H4 (cell line): Measurements from ENCODE around the gene CAMKMT. TPM values are rescaled to one million over a fixed set of nuclear protein-coding genes. Genes with fewer than 3 reads are reported as not detected.

Source experiments
- DNase-seq: peaks from one replicate; pipeline ENCODE4 v3.0.0-alpha.2; 2015; ENCODE audit warnings: low spot score
- total RNA-seq: library from RNA; depleted of rRNA; stranded (reverse); fragments of >200 nt; shearing (Covaris generic); gene quantifications from 2 replicates; pipeline ENCODE4 v1.2.3, GENCODE V29; 2014

The CAMKMT gene
- total RNA-seq, 1 experiment from 2014 or later = 4.5 TPM

DNA sequence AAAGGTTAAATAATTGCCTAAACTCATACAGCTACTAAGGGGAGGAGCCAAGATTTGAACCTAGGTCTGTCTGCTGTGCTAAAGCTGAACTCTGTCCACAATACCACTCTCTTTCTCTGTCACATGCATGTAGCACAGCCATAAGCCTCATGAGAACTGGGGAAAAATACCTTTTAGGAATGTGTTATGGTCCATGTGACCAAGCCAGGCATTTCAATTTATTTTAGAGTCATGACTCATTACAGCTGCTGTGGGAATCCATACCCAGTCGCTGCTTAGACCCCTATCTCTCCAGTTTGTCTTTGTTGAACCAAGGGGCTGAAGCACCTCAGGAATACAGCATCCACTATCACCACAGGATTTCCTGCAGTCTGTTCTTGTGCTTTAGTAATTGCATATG, 379.8 kb downstream of the CAMKMT start:
- DNase-seq = peak; percentile 18

DNA sequence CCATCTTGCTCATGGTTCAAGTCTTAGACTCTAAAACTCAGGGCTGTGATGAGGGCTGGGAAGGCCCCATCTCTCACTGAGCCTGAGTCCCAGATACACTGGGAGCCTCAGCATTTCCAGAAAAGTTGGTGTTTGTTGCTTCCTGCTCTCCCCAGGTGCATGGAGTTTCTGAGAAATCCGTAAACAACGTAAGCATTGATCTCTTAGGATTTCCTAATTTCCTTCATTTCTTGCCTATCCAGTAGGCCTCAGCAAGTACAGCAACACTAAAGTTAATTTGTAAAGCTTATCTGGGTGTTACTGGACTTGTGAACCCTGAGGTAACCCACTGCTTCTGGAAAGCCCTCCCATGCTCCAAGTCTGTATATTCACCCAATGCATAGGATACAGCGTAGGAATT, 380.3 kb downstream of the CAMKMT start:
- DNase-seq = no peak

DNA sequence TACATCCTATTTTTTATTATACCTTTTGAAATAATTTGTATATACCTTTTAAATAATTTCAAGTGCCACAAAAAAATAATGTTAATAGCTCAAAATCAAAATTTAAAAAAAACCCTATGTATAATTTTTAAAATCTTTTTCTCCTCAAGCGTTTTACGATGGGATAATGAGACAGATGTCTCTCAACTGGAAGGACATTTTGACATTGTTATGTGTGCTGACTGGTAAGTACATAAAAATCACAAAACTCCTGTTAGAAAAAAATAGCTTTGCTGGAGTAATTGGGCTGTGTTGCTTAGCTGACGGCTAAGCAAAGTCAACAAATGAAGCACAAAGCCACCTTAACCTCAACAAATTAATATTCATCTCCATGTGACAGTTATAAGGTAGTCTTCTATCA, 381.7 kb downstream of the CAMKMT start:
- DNase-seq = no peak

DNA sequence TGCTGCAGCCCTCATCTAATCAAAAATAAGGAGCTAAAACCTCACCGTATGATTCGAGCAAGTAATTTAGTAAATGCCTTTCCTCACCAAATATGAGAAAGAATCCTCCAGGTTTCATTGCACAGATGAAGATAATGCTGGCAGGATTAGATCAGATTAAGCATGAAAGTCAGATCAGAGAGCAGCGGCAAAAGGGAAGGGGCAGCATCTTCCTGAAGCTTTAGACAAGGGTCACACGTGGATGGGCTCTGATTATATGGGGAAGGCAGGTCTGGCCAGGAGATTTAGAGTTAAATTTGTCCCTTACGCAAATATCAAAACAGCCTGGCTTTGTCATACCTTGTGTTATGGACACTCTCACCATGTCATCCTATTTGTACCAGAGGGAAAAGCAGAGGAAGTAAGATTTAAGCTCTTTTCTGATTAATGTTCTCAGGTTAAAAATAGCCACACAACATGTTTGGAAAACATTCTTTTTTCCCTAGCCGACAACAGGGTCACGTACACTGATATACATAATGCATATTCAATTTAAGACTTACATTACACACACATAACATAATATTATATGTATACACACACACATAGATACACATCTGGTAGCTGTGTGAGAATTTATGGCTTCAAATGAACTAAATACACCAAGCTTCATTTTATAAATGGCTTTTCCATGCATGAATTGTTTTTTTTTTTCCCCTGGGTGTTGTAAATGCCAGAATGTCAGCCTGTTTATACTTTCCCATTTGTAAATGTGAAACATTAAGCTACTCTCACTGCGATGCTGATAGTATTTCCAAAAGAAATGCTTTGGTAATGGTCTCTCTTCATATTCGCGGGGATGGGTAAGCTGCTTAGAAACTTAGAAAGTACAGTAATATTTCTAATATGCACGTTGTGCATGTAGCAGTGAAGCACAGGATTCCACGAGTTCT, 383.5 kb downstream of the CAMKMT start:
- DNase-seq = no peak

DNA sequence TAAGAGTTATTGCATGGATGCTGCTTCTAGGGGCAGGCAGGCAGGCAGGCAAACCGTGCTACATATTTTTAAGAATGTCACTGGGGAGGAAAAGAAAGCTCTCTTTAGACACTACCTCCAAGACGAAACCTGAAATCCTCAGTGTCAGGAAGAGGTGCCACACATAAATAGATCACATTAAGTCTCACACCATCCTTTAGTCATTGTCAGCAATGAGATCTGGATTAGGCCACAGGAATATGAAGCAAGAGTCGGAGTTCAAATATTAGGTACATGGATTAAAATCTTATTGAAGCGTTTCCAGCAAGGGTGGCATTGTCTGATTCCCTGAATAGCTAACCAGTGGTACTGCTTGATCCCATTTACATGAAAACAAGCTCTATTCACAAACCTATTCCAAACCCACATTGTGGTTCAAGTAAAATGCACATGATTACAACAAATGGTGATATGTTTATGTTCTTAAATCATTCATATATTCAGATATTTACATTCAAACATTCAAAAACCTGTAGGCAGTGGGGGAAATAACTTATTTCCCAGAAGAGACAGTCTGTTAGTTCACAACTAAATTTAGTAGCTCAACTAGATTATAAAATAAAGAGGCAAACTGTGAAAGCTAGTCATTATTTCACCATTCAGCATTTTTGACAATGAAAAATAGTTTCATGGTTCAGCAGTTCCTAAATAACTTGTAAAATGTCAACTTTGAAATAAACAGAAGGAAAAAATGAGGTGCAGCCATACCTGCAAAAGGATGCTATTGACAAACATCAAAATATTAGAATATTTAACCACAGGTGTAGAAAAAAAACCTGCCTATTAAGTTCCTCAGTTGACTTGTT, 384.4 kb downstream of the CAMKMT start:
- DNase-seq = no peak

DNA sequence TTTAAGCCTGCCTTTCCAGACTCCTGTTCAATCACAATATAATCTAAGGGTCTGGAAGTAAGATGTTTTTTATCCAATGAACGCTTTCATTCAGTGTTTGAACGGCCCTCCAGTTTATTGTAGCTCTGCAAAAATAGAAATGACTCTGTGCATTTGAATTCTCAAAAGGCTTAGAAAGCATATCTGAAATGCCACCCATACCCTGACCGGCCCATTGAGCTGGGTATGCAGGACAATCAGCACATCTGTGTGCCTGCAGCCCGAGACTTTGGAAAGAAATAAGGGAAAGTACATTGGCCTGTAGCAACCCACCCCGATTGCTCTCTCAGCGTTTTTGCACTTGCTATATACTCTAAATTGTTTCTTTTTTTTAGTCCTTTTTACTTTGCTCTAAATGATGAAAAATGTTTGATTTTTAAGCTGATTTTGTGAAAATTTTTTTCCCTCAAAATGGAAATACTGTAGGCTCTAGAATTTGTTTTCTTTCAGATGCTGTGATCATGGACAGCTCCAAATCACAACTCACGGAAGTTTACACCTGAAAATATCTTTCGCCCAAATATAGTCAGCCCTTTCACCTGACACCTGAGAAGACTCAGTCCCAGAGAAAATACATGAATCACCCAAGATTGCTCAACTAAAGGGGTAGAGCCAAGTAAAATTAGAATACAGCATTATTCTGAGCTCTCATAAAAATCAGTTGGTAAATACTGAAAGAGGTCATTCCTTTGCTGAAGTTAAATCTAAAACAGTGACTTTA, 385.3 kb downstream of the CAMKMT start:
- no peak for DNase-seq

DNA sequence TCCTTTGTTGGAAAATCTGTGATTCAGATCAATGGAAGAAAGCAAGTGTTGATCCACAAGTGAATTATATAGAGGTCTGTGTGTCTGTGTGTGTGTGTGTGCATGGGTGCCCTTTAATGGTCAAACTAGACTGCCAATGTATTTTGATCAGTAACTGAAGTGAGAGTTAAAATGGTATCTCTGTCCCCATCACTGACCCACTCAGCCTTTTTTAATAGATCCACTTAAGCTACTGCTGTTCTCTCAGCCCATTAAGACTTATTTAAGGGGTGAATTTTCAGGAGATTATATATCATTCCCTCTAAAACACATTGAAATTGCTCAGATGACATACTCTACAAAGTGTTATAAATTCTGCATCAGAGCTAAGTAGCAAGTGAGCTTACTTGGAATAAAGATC, 386.0 kb downstream of the CAMKMT start:
- no peak for DNase-seq

DNA sequence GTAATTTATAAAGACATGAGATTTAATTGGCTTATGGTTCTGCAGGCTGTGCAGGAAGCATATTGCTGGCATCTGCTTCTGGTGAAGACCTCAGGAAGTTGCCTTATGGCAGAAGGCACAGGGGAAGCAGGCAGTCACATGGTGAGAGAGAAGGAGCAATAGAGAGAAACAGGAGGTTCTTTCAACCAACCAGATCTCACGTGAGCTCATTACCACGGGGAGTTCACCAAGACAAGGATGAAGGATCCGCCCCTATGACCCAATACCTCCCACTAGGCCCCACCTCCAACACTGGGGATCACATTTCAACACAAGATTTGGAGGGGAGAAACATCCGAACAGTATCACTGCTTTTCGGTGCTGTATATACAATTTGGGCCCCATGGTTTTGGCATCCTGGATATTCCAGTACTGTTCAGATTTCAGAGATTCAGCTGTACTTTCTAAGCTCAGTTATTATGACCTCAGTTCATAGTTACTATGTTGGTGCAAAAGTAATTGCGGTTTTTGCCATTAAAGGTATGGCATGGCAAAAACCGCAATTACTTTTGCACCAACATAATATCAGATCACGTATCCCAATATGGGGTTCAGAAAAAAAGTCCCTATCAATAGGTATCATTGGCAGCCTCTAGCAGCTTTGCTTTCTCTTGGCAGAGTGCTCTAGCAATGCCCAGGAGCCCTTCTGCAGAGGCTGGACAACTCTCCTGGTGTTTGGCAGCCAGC, 390.2 kb downstream of the CAMKMT start:
- peak; percentile 51 for DNase-seq

DNA sequence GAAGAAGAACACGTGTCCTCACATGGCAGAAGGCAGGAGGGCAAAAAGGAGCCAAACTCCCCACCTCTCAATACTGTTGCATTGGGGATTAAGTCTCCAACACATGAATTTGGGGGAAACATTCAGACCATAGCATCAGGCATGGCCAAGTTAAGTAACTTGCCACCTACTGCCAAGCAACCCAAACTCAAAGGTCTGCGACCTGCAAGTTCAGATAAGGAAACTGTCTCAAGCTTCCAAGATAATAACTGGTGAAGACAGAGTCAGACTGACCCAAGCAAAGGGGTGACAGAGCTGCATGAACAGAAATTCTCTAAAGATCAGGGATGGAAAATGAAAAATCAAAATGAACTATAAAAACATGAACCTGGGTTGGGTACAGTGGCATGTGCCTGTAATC, 391.0 kb downstream of the CAMKMT start:
- no peak for DNase-seq

DNA sequence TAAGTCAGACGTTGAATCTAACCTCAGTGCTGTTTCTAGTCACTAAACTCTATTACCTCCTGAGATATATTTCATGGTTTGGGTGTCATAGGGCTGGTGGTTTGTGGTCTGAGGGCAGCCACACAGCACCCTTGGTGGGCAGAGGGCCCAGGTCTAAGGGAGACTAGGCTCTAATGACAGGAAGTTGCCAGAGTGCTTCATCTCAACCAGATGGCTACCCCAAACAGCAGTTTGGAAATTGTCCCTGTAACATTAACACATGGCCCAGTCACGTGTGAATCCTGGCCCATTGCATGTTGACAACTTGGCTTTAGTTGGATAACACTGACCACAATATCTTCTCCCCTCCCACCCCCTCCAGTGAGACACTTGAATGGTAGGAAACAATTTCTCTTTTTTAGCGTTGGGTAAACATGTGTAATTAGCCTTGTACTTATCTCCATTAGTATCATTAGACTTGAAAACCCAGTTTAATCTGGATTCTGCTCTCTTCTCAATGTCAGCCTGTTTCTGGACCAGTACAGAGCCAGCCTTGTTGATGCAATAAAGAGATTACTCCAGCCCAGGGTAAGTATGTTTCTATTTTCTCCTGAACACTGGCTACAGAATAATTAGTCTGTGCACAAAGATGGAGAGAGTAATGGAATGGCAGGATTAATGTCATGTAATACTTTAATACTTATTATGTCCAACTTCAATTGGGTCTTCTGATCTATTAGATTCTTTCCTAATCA, 392.0 kb downstream of the CAMKMT start:
- DNase-seq = peak; percentile 97

DNA sequence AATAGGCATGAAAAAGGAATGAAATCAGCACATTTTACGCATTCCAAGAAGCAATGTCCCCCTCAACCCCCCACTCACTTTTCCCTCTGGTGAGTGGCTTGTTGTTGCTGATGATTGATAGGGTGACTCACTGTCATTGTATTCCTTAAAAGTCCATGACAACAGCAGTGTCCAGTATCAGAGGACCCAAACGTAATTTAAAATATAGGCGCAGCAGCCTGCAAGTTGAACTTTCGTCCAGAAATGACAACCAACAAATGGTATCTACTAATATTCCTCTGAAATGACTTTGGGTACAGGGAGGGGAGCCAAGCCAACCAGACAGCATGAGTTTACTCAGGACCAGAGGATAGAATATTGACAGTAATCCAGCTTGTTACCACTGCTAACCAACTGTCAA, 396.8 kb downstream of the CAMKMT start:
- DNase-seq = no peak

DNA sequence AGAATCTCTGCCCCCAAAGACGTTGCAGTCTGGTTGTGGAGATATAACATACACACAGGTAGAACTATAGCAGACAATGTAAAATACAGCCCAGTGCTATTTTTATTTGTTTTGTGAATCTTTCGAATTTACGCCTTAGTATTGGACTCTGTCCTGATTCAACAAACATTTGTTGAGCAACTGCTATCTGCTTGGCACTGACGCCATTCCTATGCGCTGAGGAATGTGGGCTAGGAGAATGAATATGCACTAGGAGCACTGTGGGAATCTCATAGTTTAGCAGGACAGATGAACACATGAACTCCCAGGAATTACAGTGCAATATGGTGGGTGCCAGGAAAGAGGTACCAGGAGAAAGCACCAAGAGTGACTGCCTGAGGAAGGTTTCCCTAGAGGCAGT, 398.1 kb downstream of the CAMKMT start:
- no peak for DNase-seq

DNA sequence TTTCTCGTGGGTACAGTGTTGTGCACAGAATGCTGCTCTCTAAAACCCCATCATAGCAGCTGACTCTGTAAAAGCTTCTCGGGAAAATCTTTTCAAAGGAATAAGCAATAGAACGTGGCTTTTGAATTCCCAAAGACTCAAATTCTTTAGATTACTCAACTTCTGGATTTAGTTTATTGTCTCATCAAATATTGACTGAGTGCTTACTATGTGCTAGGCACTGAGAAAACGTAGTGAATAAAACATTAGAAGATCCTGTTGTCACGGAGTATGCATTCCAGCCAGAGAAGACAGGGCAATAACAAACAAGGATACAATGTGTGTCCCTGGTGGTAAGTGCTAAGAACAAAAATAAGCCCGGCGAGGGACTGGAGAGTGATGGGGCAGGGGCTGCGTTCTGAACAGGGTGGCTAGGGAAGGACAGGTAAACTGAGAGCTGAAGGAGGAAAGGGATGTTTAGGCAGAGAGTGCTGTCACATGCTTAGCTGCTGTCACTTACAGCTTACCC, 401.6 kb downstream of the CAMKMT start:
- DNase-seq = no peak

DNA sequence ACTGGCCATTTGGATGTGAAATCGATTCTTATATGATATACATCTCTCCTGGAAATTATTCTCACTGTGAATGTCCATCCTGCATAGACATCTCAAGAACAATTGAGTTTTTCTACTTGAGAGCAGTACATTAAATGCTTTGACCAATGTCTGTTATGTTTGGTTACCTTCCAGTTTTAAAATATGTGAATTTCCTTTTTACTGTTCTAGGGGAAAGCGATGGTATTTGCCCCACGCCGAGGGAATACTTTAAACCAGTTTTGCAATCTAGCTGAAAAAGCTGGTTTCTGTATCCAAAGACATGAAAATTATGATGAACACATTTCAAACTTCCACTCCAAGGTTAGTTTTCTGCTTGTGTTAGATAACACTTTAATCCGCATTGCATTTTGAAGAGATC, 404.5 kb downstream of the CAMKMT start:
- DNase-seq = no peak

DNA sequence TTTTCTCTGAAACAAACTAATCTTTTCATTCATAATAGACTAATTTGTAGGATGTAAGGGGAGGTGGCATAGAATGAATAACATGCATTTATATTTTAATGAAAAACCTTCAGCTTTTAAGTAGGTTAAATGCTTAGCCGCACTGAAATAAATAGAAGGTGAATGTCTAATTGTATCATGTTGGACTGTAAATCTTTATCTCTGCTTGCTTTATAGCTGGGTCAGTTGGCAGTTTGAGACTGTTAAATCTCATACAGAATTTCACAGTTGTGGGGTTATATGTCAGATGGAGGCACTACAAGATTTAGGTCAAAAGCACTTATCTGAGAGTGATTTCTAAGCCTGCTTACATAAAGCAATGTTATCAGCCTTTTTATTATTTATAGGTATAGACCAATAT, 405.0 kb downstream of the CAMKMT start:
- DNase-seq = no peak

DNA sequence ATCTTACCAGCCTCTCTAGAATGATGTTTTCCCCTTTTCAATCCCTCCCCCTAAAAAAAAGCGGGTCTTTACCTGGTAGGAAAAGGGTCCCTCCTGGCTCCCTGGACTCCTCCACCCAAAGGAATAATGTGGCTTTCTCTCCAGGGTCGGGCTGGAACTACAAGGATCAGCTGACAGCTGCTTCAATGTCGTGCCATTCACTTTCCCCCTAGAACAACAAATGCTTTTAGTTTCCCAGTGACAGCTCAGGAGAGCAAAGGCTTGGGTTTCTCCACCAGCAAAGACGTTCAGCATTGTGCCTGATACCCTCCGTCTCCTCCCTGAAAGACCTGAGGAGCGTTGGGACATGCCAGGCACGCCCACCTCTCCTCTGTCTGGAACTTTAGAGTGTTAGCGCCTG, 405.9 kb downstream of the CAMKMT start:
- DNase-seq = no peak

DNA sequence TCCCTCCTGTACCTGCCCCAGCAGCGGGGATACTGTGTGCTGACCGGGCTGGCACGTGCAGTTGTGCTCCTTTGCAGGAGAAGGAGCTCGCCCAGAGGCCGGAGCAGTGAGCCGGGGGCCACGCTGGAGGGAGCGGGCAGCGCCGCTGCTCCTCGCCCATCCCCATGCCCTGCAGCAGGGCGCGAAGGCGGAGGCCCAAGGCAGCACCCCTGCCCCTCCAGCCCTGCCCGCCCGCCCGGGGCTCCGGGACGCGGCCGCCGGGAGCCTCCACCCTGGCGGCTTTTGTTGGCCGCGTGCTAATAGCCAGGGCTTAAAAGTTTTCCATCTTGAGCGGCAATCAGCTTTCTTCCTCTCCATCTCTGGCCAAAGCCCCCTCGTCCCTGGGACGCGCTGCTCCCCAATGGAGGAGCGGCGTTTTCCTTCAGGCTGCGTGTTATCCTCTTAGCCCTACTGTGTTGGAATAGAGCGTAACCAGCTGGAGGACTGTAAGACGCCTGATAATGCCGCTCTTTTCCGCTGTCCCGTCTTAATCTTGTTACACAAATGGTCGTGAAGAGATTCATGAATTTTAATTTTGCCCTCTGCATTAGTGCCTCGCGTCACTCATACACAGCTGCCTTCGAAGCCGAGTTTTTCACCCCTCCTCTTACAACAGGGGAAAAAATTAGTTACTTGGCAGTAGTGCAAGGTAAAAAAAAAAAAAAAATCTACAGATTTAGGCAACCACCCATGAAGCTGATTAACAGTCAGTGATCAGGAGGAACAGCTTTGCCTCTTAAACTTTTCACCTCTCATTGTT, 406.9 kb downstream of the CAMKMT start:
- DNase-seq = no peak

DNA sequence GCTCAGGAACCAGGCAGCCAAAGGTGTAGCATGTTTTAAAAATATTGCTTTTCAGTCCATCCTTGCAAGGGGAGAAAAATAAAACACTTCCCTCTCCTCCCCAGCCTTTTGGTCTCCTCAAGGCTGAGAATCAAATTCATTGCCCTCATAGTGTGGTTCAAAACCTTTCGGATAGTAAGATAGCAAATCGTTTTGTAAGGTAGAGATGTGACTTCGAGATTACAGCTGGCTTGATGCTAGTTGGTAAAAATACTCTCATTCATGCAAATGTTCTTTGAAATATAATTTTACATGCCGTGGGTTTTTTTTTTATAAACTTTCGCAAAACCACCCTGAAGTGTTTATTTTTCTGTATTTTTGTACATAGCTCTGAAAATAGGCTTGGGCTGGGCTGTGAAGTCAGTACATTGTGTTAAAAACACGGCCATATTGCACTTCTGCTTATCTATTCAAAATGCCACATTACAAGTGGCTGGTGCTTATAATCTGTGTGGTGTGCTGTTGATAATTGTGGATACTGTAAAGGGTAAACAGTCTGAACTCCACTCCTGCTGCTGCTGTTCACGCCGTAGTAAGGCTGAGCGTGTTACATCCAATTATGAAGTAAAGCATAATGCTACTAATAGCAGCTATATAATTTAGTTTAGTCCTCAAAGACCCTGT, 407.7 kb downstream of the CAMKMT start:
- DNase-seq = no peak
